ENCODE data around the gene STK38L.

Gene STK38L

GRCh38 chr12:27334042-27334720, 90.1 kb downstream of the STK38L start:
- H3K4me3 Mint-ChIP-seq, result peak overlapping the region; percentile 90
- H3K27me3 Mint-ChIP-seq, result peaks cover 18% of the 10 kb centered on the region

DNA sequence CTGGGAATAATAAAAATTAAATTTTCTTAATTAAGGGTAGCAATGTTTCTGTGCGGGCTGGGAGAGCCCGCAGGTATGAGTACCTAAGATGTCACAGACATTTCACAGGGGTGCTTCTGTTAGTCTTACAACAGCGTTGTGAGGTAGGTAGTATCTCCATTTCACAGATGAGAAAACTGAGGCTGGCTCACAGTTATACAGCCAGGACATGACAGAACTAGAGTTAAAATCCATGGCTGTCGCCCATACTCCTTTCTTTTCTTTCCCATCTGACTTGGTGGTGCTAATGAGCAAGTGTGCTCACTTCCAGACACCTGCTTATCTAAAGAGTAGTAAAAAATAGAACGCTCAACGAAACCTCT, 90.6 kb downstream of the STK38L start:
- no peaks in the 10 kb centered on the region for H3K36me3 Mint-ChIP-seq
- no peaks in the 10 kb centered on the region for H3K9me3 Mint-ChIP-seq (ENCODE audit: low read depth)
- peaks cover 30% of the 10 kb centered on the region for H3K4me1 Mint-ChIP-seq (ENCODE audit: low read depth)
- no peak overlapping the region for H3K27ac Mint-ChIP-seq
- no peak overlapping the region for H3K4me3 Mint-ChIP-seq
- H3K27me3 Mint-ChIP-seq, result peaks cover 18% of the 10 kb centered on the region

More at GRCh38 chr12:27334042-27334720, 90.1 kb downstream of the STK38L start:
- H3K36me3 Mint-ChIP-seq, result no peaks in the 10 kb centered on the region
- H3K27ac Mint-ChIP-seq, result peak overlapping the region; percentile 86
- no peaks in the 10 kb centered on the region for H3K9me3 Mint-ChIP-seq (ENCODE audit: low read depth)
- peaks cover 30% of the 10 kb centered on the region for H3K4me1 Mint-ChIP-seq (ENCODE audit: low read depth)

GRCh38 chr12:27335364-27336281, 91.5 kb downstream of the STK38L start:
- H3K4me3 Mint-ChIP-seq, result no peak overlapping the region
- no peaks in the 10 kb centered on the region for H3K36me3 Mint-ChIP-seq
- H3K27me3 Mint-ChIP-seq, result peaks cover 16% of the 10 kb centered on the region
- peaks cover 25% of the 10 kb centered on the region for H3K4me1 Mint-ChIP-seq (ENCODE audit: low read depth)
- no peaks in the 10 kb centered on the region for H3K9me3 Mint-ChIP-seq (ENCODE audit: low read depth)
- no peak overlapping the region for H3K27ac Mint-ChIP-seq

- Mint-ChIP-seq H3K4me3 (no peak overlapping the region), H3K9me3 (ENCODE audit: low read depth) (no peaks in the 10 kb centered on the region), H3K4me1 (ENCODE audit: low read depth) (peaks cover 19% of the 10 kb centered on the region), H3K27ac (no peak overlapping the region), H3K27me3 (peaks cover 16% of the 10 kb centered on the region), H3K36me3 (no peaks in the 10 kb centered on the region)
Observed at GRCh38 chr12:27336282-27336653, 92.2 kb downstream of the STK38L start.

DNA sequence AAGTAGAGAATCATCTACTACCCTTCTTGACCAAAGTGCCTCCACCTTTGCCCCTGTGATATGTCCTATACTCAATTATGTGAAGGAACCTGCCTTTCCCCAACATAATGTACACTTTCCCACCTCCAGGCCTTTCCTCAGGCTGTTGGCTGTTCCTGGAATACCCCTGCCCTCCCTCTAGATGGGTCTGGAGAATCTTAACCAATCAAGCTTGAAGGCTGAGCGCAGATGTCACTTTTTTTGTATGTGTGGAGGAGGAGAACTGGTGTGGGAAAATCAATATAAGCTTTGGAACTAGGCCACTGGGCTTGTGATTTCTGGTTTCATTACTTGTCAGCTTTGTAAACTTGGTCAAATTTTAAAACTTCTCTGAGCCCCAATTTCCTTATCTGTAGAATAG, 93.3 kb downstream of the STK38L start:
- Mint-ChIP-seq H3K9me3 (ENCODE audit: low read depth) (no peaks in the 10 kb centered on the region), H3K27ac (no peak overlapping the region), H3K36me3 (no peaks in the 10 kb centered on the region), H3K27me3 (peaks cover 10% of the 10 kb centered on the region), H3K4me3 (no peak overlapping the region), H3K4me1 (ENCODE audit: low read depth) (peaks cover 8% of the 10 kb centered on the region)

DNA sequence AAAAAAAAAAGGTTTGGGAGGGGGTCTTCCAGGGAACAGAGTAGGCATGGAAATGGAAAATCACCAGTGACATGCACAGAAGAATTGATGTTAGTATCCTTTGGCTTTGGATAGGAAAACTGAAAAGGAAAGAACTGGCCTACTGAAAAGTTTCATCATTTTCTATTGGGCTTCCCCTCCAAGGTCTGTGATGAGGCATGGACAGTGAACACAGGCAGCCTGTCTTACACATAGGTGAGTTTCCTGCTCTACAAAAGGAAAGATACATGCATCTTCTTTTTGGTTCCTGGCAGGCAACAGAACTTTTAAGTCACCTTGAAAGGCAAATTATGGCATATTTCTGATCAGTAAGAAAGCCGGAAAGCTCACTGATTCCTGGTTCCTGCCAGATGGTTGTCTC, 94.4 kb downstream of the STK38L start:
- H3K27ac Mint-ChIP-seq, result no peak overlapping the region
- H3K36me3 Mint-ChIP-seq, result no peaks in the 10 kb centered on the region
- H3K27me3 Mint-ChIP-seq, result peaks cover 8% of the 10 kb centered on the region
- peaks cover 6% of the 10 kb centered on the region for H3K4me1 Mint-ChIP-seq (ENCODE audit: low read depth)
- H3K9me3 Mint-ChIP-seq (ENCODE audit: low read depth), result no peaks in the 10 kb centered on the region
- no peak overlapping the region for H3K4me3 Mint-ChIP-seq

- H3K27me3 Mint-ChIP-seq, result peaks cover under 1% of the 10 kb centered on the region
- H3K9me3 Mint-ChIP-seq (ENCODE audit: low read depth), result no peaks in the 10 kb centered on the region
- H3K4me1 Mint-ChIP-seq (ENCODE audit: low read depth), result no peaks in the 10 kb centered on the region
- no peak overlapping the region for H3K4me3 Mint-ChIP-seq
- H3K36me3 Mint-ChIP-seq, result no peaks in the 10 kb centered on the region
- H3K27ac Mint-ChIP-seq, result no peak overlapping the region
Observed at GRCh38 chr12:27340971-27341370, 96.9 kb downstream of the STK38L start.

DNA sequence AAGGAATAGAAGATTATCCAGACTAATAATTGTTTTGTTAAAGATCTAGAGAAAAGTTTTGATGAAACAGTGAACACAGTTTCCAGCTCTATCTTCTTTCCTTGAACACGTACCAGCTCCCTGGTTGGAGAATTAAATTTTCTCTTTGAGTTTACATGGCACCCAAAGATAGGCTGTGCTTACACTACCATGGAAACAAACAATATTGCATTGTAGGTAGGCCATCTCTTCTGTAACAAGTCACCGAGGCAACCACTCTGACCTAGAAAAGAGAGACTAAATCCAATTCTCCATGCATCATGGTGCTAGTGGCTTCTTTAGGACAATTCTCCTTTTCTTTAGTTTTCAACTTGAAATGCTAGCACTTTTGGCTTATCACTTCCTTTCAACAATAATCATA, 98.5 kb downstream of the STK38L start:
- H3K27ac Mint-ChIP-seq, result no peak overlapping the region
- H3K9me3 Mint-ChIP-seq (ENCODE audit: low read depth), result no peaks in the 10 kb centered on the region
- H3K36me3 Mint-ChIP-seq, result no peaks in the 10 kb centered on the region
- H3K4me1 Mint-ChIP-seq (ENCODE audit: low read depth), result no peaks in the 10 kb centered on the region
- H3K4me3 Mint-ChIP-seq, result no peak overlapping the region
- no peaks in the 10 kb centered on the region for H3K27me3 Mint-ChIP-seq

GRCh38 chr12:27343255-27344000, 99.3 kb downstream of the STK38L start:
- Mint-ChIP-seq H3K27me3 (no peaks in the 10 kb centered on the region), H3K9me3 (ENCODE audit: low read depth) (no peaks in the 10 kb centered on the region), H3K4me1 (ENCODE audit: low read depth) (no peaks in the 10 kb centered on the region), H3K27ac (no peak overlapping the region), H3K4me3 (no peak overlapping the region), H3K36me3 (no peaks in the 10 kb centered on the region)

GRCh38 chr12:27344246-27344645, 100.2 kb downstream of the STK38L start:
- Mint-ChIP-seq H3K27me3 (no peaks in the 10 kb centered on the region), H3K9me3 (ENCODE audit: low read depth) (no peaks in the 10 kb centered on the region), H3K4me3 (no peak overlapping the region), H3K36me3 (no peaks in the 10 kb centered on the region), H3K27ac (no peak overlapping the region), H3K4me1 (ENCODE audit: low read depth) (no peaks in the 10 kb centered on the region)

DNA sequence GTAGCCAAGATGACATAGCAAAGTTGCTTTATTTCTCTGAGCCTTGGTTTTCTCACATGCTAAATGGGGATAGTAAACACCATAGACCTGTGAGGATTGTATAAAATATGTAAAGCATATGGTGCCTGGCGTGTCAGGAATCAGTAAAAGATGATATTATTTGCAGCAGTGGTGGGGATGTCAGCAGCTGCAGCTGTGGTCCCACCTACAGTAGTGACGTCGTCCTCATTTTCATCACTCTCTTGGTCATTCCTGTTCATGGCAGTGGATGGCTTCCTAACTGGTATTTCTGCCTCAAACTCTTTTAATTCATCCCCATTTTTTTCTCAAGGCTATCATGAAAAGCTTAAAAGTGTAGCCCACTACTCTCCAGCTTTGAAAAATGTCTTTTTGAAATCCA, 100.7 kb downstream of the STK38L start:
- Mint-ChIP-seq H3K27me3 (no peaks in the 10 kb centered on the region), H3K4me3 (no peak overlapping the region), H3K36me3 (no peaks in the 10 kb centered on the region), H3K9me3 (ENCODE audit: low read depth) (no peaks in the 10 kb centered on the region), H3K4me1 (ENCODE audit: low read depth) (no peaks in the 10 kb centered on the region), H3K27ac (no peak overlapping the region)

GRCh38 chr12:27345376-27345775, 101.3 kb downstream of the STK38L start:
- H3K9me3 Mint-ChIP-seq (ENCODE audit: low read depth), result no peaks in the 10 kb centered on the region
- H3K4me3 Mint-ChIP-seq, result no peak overlapping the region
- no peaks in the 10 kb centered on the region for H3K27me3 Mint-ChIP-seq
- H3K4me1 Mint-ChIP-seq (ENCODE audit: low read depth), result no peaks in the 10 kb centered on the region
- H3K36me3 Mint-ChIP-seq, result no peaks in the 10 kb centered on the region
- no peak overlapping the region for H3K27ac Mint-ChIP-seq

DNA sequence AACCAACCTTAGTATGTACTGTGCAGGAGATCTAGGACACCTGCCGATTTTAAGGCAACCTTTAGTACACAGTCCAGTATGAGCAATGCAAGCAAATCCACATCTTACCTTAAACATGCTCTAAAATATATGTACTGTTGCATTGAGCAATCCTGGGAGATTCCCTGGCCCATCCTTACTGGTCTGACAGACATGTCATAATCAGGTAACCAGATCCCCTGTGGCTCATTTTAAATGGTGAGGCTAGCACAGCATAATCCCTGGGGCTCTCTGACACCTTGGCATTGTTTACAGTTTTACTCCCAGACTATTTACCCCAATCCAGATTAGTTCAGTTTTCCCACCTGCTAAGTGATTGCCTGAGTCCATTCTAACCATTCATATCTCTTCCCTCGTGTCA, 103.7 kb downstream of the STK38L start:
- Mint-ChIP-seq H3K36me3 (no peaks in the 10 kb centered on the region), H3K4me1 (ENCODE audit: low read depth) (no peaks in the 10 kb centered on the region), H3K27me3 (no peaks in the 10 kb centered on the region), H3K4me3 (no peak overlapping the region), H3K27ac (no peak overlapping the region), H3K9me3 (ENCODE audit: low read depth) (no peaks in the 10 kb centered on the region)

GRCh38 chr12:27351476-27351875, 107.4 kb downstream of the STK38L start:
- Mint-ChIP-seq H3K4me1 (ENCODE audit: low read depth) (no peaks in the 10 kb centered on the region), H3K9me3 (ENCODE audit: low read depth) (no peaks in the 10 kb centered on the region), H3K36me3 (no peaks in the 10 kb centered on the region), H3K27me3 (no peaks in the 10 kb centered on the region), H3K27ac (no peak overlapping the region), H3K4me3 (no peak overlapping the region)

- Mint-ChIP-seq H3K4me3 (no peak overlapping the region), H3K27me3 (peaks cover 6% of the 10 kb centered on the region), H3K9me3 (ENCODE audit: low read depth) (no peaks in the 10 kb centered on the region), H3K4me1 (ENCODE audit: low read depth) (no peaks in the 10 kb centered on the region), H3K27ac (no peak overlapping the region), H3K36me3 (no peaks in the 10 kb centered on the region)
Observed at GRCh38 chr12:27355486-27355885, 111.4 kb downstream of the STK38L start.

Measured in activated naive CD8-positive, alpha-beta T cell (primary cell).